Measurements from ENCODE around the gene SLX9. TPM values are rescaled to one million over a fixed set of nuclear protein-coding genes. Genes with fewer than 3 reads are reported as not detected.
"Not testable (repeated sequence)": the region's sequence is repeated elsewhere in the genome, so short reads cannot be mapped to it uniquely, and the experiment has no call there.

The SLX9 gene
- total and polyA plus RNA-seq, 9 donors = 5.6 to 24.1 (median 16.6) TPM

DNA sequence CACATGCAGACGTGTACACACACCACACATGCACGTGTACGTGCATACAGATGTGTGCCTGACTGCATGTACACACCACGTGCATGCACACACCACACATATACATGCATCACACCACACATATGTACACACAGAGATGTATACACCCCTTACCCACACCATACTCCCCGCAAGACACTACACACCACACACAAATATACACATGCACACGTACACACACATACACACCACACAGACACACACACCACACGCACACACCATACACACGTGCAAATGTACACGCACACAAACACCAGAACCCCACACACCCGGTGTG, 28.8 kb upstream of the SLX9 start:
- H3K9me3 ChIP-seq = no peaks in the 10 kb centered on the region
- 81 to 85% (median 82%) methylated on average over 10 of the region's 10 CpGs for WGBS, 3 donors
- no peaks in the 10 kb centered on the region for H3K27me3 ChIP-seq
- no peak overlapping the region for H3K4me3 ChIP-seq
- no peak for DNase-seq
- TF ChIP-seq EP300 (IDR thresholded peaks at IDR 0.05) = no peak
- TF ChIP-seq, protein P1, sequence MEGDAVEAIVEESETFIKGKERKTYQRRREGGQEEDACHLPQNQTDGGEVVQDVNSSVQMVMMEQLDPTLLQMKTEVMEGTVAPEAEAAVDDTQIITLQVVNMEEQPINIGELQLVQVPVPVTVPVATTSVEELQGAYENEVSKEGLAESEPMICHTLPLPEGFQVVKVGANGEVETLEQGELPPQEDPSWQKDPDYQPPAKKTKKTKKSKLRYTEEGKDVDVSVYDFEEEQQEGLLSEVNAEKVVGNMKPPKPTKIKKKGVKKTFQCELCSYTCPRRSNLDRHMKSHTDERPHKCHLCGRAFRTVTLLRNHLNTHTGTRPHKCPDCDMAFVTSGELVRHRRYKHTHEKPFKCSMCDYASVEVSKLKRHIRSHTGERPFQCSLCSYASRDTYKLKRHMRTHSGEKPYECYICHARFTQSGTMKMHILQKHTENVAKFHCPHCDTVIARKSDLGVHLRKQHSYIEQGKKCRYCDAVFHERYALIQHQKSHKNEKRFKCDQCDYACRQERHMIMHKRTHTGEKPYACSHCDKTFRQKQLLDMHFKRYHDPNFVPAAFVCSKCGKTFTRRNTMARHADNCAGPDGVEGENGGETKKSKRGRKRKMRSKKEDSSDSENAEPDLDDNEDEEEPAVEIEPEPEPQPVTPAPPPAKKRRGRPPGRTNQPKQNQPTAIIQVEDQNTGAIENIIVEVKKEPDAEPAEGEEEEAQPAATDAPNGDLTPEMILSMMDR (IDR thresholded peaks at IDR 0.05) = no peak
- no peak for TF ChIP-seq POLR2A (IDR thresholded peaks at IDR 0.05)
- H3K36me3 ChIP-seq = no peaks in the 10 kb centered on the region
- H3K4me1 ChIP-seq (ENCODE audit: insufficient read depth) = peaks cover 5% of the 10 kb centered on the region
- no peak overlapping the region for H3K27ac ChIP-seq
- intact Hi-C loops (cut with DNase I) = no loop called here

DNA sequence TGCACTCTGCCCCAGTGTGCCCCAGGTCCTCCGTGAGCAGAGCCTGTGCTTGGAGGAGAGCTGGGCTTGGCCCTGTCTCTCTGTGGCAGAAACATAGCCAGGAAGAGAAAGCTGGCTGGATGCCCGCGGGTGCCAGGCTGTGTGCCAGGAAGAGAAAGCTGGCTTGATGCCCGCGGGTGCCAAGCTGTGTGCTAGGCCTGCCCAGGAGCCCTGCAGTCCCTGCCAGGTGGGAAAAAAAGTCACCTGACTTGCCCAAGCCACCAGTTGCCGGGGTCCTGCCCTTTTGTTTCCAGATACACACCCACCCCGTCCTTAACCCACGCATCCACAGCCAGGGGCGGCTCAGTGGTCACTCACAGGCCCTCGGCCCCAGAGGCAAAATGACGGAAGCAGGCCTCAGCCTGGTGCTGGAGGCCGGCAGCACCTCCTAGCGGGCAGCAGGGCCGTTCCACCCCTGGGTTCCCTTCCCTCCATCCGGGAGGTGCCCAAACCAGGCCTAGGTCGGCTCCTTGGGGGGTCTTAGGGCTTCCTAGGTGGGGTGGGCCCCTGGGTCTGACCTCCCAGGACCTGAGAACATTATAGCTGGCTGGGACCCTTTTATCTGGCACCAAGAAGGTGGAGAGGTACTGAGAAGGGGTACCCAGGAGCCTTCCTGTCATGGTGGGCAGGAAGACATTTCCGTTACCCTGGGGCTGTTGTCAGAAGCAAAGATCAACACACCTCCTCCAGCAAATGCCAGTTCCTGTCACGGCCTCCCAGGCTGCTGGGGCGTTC, 28.3 kb upstream of the SLX9 start:
- Histone ChIP-seq H3K36me3 (no peaks in the 10 kb centered on the region), H3K27me3 (no peaks in the 10 kb centered on the region), H3K4me3 (no peak overlapping the region), H3K9me3 (no peaks in the 10 kb centered on the region), H3K4me1 (ENCODE audit: insufficient read depth) (peaks cover 5% of the 10 kb centered on the region), H3K27ac (no peak overlapping the region)
- TF ChIP-seq, protein P1 (IDR thresholded peaks at IDR 0.05) = no peak
- TF ChIP-seq POLR2A (IDR thresholded peaks at IDR 0.05) (no peak), EP300 (IDR thresholded peaks at IDR 0.05) (no peak)
- 72 to 87% (median 79%) methylated on average over 19 of the region's 19 CpGs for WGBS, 3 donors
- DNase-seq = peak in 2 of 5 donors; percentile 52 to 57
- intact Hi-C loops (cut with DNase I) = no loop called here

DNA sequence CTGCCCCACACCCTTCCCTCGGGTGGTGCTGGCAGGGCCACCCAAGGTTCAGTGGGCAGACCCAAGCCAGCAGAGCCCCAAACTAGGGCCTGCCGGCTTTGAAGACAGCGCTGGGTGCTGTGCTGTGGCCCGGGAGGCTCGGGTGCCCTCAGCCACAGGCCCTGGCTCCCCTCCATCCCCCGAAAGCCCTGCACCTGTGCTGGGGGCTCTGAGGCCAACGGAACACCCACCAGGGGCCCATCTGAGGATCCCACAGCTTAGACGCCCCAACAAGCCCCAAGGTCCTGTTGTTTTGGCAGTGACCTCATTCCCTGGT, 27.7 kb upstream of the SLX9 start:
- intact Hi-C loops (cut with DNase I) = no loop called here
- no peak overlapping the region for H3K27ac ChIP-seq
- DNase-seq = no peak
- H3K4me3 ChIP-seq = no peak overlapping the region
- no peaks in the 10 kb centered on the region for H3K27me3 ChIP-seq
- H3K36me3 ChIP-seq = no peaks in the 10 kb centered on the region
- 80 to 95% (median 87%) methylated on average over 8 of the region's 8 CpGs for WGBS, 3 donors
- peaks cover 5% of the 10 kb centered on the region for H3K4me1 ChIP-seq (ENCODE audit: insufficient read depth)
- no peaks in the 10 kb centered on the region for H3K9me3 ChIP-seq
- TF ChIP-seq EP300 (IDR thresholded peaks at IDR 0.05) (no peak), POLR2A (IDR thresholded peaks at IDR 0.05) (no peak)
- TF ChIP-seq, protein P1 (IDR thresholded peaks at IDR 0.05) = no peak

DNA sequence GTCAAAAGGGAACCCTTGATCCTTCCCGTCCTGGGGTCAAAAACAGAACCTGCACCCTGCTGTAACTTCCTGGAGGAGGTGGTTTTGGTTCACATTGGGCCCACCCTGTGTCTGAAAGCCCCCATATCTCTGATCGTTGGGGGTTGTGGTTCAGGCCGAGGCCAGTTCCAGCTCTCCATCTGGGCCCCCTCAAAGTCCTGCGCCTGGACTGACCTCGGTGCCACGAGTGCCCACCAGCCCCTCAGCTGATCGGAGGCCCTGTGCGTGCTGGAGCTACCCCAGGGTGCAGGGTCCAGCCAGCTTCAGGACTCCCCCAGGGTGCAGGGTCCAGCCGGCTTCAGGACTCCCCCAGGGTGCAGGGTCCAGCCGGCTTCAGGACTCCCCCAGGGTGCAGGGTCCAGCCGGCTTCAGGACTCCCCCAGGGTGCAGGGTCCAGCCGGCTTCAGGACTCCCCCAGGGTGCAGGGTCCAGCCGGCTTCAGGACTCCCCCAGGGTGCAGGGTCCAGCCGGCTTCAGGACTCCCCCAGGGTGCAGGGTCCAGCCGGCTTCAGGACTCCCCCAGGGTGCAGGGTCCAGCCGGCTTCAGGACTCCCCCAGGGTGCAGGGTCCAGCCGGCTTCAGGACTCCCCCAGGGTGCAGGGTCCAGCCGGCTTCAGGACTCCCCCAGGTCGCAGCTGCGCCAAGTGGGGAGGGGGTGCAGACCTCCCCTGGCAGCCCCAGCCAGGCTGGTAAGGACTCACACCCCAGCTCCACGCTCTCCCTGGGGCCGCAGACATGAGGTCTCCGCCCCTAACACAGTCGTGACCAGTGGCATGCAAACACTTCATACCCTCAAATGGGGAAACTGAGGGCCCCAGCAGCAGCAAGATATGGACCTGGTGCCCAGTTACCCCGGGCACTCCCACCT, 27.1 kb upstream of the SLX9 start:
- intact Hi-C loops (cut with DNase I) = not testable (repeated sequence)
- 69 to 75% (median 71%) methylated on average over 9 to 19 of the region's 25 CpGs for WGBS, 3 donors

More for the DNA sequence above, 27.1 kb upstream of the SLX9 start:
- H3K27ac ChIP-seq; H3K9me3 ChIP-seq; H3K4me1 ChIP-seq (ENCODE audit: insufficient read depth); DNase-seq; H3K27me3 ChIP-seq; H3K36me3 ChIP-seq; H3K4me3 ChIP-seq: not testable (repeated sequence)
